GM19238 (cell line): ENCODE data around the gene THAP11.
"Not testable (repeated sequence)": the region's sequence is repeated elsewhere in the genome, so short reads cannot be mapped to it uniquely, and the experiment has no call there.

ENCODE experiments used
- DNase-seq: peaks from one replicate; pipeline ENCODE4 v3.0.0; 2011; ENCODE audit warnings: low spot score; ENCODE audit not compliant: insufficient read length

THAP11 gene

DNA sequence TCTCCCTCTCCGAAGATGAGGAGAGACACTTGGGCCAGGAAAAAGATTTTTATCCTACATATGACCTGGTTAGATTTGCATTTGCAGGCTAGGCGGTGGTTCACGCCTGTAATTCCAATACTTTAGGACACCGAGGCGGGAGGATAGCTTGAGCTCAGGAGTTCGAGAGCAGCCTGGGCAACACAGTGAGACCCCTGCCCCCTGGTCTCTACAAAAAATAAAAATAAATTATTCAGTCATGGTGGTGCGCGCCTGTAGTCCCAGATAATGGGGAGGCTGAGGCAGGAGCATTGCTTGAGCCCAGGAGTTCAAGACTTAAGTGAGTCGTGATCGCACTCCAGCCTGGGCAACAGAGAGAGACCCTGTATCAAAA, 7.9 kb upstream of the THAP11 start:
- no peak for DNase-seq

DNA sequence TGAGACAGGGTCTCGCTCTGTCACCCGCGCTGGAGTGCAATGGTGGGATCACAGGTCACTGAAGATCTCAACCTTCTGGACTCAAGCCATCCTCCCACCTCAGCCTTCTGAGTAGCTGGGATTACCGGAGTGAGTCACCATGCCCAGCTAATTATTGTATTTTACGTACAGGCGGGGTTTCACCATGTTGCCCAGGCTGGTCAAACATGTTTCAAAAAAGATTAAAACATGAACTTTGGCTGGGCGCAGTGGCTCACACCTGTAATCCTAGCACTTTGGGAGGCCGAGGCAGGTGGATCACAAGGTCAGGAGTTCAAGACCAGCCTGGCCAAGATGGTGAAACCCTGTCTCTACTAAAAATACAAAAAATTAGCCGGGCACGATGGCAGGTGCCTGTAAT, 4.9 kb upstream of the THAP11 start:
- not testable (repeated sequence) for DNase-seq

- DNase-seq = no peak
Observed at GRCh38 chr16:67837811-67838210, 4.3 kb upstream of the THAP11 start.

GRCh38 chr16:67841198-67841815, 813 bp upstream of the THAP11 start:
- DNase-seq = no peak

DNA sequence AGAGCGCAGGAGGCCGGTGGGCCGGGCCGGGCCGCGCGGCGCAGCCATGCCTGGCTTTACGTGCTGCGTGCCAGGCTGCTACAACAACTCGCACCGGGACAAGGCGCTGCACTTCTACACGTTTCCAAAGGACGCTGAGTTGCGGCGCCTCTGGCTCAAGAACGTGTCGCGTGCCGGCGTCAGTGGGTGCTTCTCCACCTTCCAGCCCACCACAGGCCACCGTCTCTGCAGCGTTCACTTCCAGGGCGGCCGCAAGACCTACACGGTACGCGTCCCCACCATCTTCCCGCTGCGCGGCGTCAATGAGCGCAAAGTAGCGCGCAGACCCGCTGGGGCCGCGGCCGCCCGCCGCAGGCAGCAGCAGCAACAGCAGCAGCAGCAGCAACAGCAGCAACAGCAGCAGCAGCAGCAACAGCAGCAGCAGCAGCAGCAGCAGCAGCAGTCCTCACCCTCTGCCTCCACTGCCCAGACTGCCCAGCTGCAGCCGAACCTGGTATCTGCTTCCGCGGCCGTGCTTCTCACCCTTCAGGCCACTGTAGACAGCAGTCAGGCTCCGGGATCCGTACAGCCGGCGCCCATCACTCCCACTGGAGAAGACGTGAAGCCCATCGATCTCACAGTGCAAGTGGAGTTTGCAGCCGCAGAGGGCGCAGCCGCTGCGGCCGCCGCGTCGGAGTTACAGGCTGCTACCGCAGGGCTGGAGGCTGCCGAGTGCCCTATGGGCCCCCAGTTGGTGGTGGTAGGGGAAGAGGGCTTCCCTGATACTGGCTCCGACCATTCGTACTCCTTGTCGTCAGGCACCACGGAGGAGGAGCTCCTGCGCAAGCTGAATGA, 606 bp downstream of the THAP11 start:
- DNase-seq = peak; percentile 46

GRCh38 chr16:67843343-67843765, 1.2 kb downstream of the THAP11 start:
- no peak for DNase-seq

DNA sequence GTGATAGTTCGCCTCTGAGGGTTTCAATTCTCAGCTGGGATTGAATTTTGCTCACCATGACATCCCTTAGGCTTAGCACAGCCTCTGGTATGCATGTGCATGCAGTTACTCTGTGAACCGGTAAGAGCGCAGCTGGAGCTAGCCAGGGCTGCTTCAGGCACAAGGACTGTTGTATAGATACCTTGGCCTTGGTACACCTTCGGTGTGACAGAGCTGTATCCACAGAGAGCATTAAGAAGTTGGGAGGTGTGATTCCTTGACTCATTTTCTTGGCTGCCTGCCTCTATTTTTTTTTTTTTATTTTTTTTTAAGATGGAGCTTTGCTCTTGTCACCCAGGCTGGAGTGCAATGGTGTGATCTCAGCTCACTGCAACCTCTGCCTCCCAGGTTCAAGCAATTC, 2.4 kb downstream of the THAP11 start:
- DNase-seq = no peak

DNA sequence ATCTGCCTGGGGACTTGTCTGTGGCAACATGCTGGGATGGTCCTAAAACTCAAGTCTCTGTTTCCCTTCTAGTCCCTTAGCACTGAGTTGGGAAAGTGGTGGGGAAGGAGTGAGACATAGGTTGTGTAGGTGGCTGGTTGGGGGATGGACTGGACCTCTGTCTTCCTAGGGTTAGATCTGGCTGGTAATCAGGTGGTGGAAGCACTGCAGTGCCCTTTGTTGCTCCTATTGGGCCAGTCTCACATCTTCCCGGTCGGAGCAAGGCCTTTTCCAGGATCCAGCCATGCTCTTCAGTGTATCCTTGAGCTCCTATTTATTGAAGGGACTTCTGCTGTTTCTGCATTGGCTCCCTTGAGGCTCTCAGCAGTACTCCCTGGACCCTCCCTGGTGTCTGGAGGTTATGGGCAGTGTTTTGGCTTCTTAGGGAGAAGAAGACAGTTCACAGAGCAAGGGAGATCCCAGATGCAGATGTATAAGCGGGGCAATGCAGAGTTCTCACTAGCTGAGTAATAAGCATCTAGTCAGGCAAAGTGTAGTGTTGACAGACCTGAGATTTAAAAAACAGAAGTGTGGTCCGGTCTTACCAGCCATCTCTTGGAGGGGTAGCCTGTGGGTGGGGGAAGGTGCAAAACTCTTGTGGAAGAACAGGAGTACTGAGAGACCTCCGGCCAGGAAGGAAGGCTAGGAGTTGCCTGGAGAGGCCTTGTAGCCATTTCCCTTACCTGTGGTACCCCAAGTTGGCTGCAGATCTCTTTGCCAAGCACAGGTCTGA, 3.4 kb downstream of the THAP11 start:
- DNase-seq = no peak

DNA sequence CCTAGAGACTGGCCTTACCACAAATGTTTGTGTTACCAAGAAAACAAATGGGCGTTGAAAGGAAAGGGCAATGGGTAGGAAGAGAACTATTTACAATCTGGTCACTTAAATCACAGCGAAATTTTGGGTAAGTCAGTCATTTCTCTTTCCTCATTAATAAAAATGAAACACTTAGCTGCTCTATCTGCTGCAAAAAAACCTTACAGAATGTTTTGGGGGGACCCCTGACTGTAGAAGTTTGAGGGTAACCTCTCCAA, 3.9 kb downstream of the THAP11 start:
- DNase-seq = no peak

DNA sequence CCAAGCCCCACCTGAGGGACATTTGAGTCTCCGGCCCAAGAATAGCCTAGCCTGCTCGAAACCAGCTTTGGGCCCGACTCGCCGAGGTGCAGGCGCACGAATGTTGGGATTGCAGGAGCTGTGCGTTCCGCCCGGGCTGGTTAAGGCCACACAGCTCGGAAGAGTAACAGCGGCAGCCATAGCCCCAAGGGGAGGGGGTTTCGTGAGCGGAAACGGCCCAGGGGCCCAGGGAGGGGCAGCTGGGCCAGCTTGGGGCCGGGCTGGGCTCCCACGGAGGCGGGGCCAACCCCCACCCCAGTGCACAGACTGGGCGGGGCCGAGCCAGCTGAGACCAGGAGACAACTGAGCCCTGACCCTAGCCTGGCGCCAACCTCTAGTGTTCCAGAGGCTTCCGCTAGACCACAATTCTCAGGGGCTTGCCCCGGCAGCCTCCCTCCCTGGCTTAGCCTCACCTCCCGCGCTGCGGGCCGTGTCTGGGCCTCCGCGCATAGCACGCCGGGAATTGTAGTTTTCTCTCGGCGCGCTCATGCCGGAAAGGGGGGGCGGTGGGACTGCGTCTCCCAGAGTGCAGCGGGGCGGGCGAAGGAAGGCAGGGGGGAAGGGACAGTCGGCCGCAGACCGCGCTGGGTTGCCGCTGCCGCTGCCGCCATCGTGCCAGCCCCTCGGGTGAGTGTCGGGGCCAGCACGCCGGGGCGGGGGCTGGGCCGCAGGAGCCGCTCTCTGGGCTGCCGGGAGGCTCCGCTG, 4.4 kb downstream of the THAP11 start, which contains the start of gene NUTF2:
NUTF2 (plus strand) TSS at position 614 of the 744 bp plus-strand sequence. CDS start 18,198 bp downstream, outside the sequence.
- DNase-seq = peak; percentile 92

DNA sequence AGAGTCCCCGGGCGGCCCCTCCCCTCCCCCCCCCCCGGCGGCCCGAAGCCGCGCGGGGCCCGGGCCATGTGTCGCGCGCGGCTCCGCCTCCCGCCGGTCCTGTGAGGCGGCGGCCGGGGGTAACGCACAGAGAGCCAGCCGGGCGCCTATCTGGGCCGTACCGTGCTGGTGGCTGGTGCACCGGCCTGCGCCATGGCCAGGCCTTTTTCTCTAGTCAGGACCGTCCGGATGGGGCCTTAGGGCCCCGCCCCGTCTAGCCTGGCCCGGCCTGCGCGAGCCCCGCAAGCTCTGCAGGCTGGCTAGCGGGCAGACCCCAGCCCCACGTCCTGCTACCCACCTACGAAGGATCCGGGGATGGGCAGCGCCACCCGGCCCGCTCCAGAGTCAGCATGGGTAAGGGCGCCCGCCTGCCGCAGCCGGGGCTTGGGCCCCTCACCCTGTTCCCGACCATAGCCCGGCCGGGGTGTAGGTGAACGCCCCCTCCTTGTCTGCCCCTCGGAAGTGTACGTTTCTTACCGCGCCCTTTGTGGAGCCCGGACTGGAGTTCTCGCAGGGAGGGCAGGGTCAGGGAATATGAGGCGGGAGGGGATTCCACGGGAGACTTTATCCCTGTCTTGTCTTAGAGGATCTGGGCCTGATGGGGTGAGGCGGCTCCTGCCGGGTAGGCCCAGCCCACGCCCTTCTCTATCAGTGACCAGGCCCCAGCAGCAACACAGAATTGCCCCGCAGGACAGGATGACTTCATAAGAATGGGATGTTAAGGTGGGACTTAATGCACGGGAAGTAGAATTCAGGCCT, 5.1 kb downstream of the THAP11 start, which contains the start of gene CENPT:
CENPT (minus strand) TSS at position 630 of the 798 bp plus-strand sequence. CDS start 13,834 bp downstream, outside the sequence.
- peak; percentile 69 for DNase-seq

DNA sequence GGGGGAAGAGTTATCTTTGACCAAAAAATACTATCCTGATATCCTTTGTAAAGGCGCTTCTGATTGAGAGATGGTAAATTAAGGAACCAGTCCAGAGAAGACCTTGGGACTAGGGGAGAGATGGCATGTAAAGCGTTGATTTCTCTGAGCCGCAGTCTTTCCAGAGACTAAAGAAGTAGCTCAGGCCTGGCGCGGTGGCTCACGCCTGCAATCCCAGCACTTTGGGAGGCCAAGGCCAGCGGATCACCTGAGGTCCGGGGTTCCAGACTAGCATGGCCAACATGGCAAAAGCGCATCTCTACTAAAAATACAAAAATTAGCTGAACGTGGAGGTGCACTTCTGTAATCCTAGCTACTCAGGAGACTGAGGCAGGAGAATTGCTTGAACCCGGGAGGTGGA, 6.0 kb downstream of the THAP11 start:
- no peak for DNase-seq

- DNase-seq = no peak
Observed at GRCh38 chr16:67853670-67854069, 11.6 kb downstream of the THAP11 start.

DNA sequence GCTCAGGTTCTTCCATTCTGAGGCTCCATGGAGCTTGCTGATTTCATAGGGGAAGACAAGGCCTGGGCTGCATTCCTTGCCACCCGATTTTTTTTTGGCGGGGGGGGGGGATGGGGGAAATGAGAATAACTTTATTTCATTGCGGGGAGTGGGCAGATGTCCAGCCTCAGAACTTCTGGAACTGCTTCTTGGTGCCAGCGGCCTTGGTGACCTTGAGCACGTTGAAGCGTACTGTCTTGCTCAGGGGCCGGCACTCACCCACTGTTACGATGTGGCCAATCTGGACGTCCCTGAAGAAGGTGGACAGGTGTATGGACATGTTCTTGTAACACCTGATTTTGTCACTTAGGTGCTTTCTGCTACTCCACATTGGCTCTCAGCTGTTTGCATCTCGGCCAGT, 13.7 kb downstream of the THAP11 start:
- DNase-seq = no peak

DNA sequence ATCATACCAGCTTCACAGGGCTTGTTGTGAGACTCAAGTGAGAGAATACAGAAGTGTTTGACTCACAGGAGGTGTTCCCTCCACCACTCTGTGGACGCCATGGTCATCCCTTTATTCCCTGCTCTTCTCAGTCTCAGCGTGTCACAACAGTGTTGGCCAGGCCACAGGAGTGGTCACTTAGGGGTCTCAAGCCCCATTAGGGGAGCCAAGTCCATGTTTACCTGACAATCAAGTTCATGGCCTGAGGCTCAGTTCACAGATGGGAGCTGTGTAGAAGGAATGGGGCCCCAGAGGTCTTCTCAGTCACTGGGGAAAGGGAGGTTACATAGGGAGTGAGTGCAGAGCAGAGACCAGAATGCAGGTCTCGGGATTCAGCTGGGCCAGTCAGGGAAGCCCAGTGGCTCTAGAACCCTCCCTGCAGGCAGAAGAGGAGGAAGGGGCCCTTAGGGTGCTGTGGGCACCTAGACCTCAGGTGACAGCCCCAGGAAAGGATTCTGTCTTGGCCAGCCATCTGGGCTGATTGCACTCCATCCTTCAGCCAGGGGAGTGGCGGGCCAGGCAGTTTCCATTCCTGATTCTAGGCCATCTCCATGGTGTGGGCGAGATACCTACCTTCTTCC, 14.9 kb downstream of the THAP11 start:
- DNase-seq = no peak

GRCh38 chr16:67857547-67858233, 15.6 kb downstream of the THAP11 start:
- no peak for DNase-seq

DNA sequence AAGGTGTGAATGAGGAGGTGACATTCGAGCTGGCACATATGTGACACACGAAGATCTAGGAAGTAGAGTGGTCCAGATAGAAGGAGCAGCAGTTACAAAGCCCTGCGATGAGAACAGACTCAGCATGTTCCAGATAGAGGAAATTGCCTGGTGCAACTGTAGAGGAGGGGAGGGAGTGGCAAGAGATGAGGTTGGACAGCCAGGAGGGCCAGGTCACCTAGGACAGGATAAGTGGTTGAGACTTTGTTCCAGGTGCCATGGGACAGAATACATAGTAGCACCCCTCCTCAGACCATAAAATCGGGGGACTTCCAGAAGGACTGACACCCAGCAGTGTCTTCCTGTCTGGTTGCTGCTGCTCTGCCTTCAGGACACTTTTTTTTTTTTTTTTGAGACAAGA, 16.4 kb downstream of the THAP11 start:
- DNase-seq = no peak

DNA sequence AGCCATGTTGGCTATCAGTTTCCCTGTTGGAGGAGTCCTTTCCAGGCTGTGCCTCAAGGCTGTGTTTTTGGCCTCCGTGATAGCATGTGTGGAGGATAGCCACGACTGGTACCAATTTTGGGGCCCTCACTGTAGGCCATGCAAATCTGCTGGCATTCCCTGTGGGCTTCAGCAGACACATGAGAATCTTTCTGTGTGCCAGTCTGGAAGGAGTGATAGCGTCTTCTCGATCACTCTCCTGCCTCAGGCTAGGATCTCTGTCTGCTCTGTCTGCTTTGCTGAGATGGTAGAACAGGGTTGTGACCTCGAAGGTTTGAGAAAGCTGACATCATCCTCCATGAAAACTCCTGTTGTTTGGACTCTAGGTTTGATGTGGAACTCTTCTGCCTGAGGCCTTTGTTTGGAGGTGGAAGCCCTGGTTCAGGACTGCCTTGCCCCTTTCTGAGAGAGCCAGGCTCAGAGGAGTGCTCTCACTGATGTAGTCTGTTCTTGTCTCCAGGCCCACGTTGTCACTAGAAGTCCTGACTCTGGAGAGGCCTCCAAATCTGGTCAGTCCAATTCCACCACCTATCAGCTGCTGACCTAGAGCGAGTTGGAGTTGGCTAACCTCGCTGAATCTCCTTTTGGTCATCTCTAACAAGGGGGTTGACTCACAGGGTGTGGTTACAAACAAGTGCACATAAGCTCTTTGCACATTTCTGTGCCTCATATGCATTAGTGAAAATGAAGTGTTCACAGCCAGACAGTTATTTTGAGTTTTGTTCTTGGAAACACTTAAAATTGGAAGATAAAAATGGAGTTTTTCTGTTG, 18.7 kb downstream of the THAP11 start:
- DNase-seq = no peak

GRCh38 chr16:67861877-67862276, 19.8 kb downstream of the THAP11 start:
- no peak for DNase-seq
